ENCODE results near the gene SH3BGRL2.
"Not testable (repeated sequence)": the region's sequence is repeated elsewhere in the genome, so short reads cannot be mapped to it uniquely, and the experiment has no call there.

SH3BGRL2 gene

GRCh38 chr6:79614326-79615305, 16.5 kb upstream of the SH3BGRL2 start:
- no peak for DNase-seq (ENCODE audit: low spot score)

- DNase-seq (ENCODE audit: low spot score): no peak
These were observed 13.6 kb upstream of the SH3BGRL2 start for GRCh38 chr6:79617518-79617941.

GRCh38 chr6:79618425-79618824, 12.7 kb upstream of the SH3BGRL2 start:
- not testable (repeated sequence) for DNase-seq (ENCODE audit: low spot score)

- DNase-seq (ENCODE audit: low spot score): no peak
These were observed 9.6 kb upstream of the SH3BGRL2 start for GRCh38 chr6:79621579-79621978.

GRCh38 chr6:79622364-79622763, 8.8 kb upstream of the SH3BGRL2 start:
- no peak for DNase-seq (ENCODE audit: low spot score)

GRCh38 chr6:79623106-79623505, 8.0 kb upstream of the SH3BGRL2 start:
- DNase-seq (ENCODE audit: low spot score): no peak

GRCh38 chr6:79625746-79626145, 5.4 kb upstream of the SH3BGRL2 start:
- no peak for DNase-seq (ENCODE audit: low spot score)

- no peak for DNase-seq (ENCODE audit: low spot score)
These were observed 4.3 kb upstream of the SH3BGRL2 start for GRCh38 chr6:79626811-79627210.

GRCh38 chr6:79627422-79627821, 3.7 kb upstream of the SH3BGRL2 start:
- DNase-seq (ENCODE audit: low spot score): no peak

GRCh38 chr6:79628466-79629288, 2.5 kb upstream of the SH3BGRL2 start:
- no peak for DNase-seq (ENCODE audit: low spot score)

GRCh38 chr6:79630380-79630882, 698 bp upstream of the SH3BGRL2 start:
- DNase-seq (ENCODE audit: low spot score): no peak

GRCh38 chr6:79631693-79632172, 604 bp downstream of the SH3BGRL2 start:
- peak; percentile 14 for DNase-seq (ENCODE audit: low spot score)

- DNase-seq (ENCODE audit: low spot score): no peak
These were observed 1.5 kb downstream of the SH3BGRL2 start for GRCh38 chr6:79632580-79632979.

GRCh38 chr6:79634491-79635231, 3.5 kb downstream of the SH3BGRL2 start:
- DNase-seq (ENCODE audit: low spot score): no peak

GRCh38 chr6:79635232-79635543, 4.1 kb downstream of the SH3BGRL2 start:
- DNase-seq (ENCODE audit: low spot score): no peak

GRCh38 chr6:79636673-79637072, 5.5 kb downstream of the SH3BGRL2 start:
- DNase-seq (ENCODE audit: low spot score): no peak

GRCh38 chr6:79640146-79641111, 9.3 kb downstream of the SH3BGRL2 start:
- no peak for DNase-seq (ENCODE audit: low spot score)

GRCh38 chr6:79646006-79646405, 14.9 kb downstream of the SH3BGRL2 start:
- DNase-seq (ENCODE audit: low spot score): no peak

- DNase-seq (ENCODE audit: low spot score): no peak
These were observed 15.4 kb downstream of the SH3BGRL2 start for GRCh38 chr6:79646561-79646960.

GRCh38 chr6:79647741-79648140, 16.6 kb downstream of the SH3BGRL2 start:
- no peak for DNase-seq (ENCODE audit: low spot score)

GRCh38 chr6:79648328-79648727, 17.2 kb downstream of the SH3BGRL2 start:
- DNase-seq (ENCODE audit: low spot score): no peak

Data from RKO (cell line).